ENCODE measurements around the gene AWAT2.
A peak's percentile ranks its signal among the peaks of the same experiment; 100 is the strongest.
"Not testable (repeated sequence)": the region's sequence is repeated elsewhere in the genome, so short reads cannot be mapped to it uniquely, and the experiment has no call there.

The AWAT2 gene

GRCh38 chrX:70039758-70040157 is 10.0 kb downstream of the AWAT2 start:
- DNase-seq, result no peak

GRCh38 chrX:70038951-70039350 is 10.8 kb downstream of the AWAT2 start:
- DNase-seq, result no peak

GRCh38 chrX:70038515-70038914 is 11.2 kb downstream of the AWAT2 start:
- DNase-seq, result no peak

DNA sequence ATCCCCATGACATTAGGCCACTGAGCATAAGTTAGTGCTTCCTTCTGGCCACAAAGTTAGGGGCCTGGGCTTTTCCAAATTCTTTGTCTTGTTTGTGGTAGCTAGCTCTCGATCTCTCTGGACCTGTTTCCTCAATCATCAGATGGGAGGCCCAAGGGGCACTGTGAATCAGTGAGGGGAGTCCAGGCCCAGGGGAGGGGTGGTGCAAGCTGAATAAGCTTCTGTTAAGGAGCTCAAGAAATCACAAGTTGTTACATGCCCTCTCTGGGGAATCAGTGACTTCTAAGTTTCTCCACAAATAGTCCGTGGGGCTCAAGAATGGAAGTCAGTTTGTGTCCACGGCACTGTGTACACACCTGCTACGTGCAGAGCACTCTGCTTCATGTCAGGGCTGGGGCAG is 15.1 kb downstream of the AWAT2 start:
- DNase-seq, result no peak

- no peak for DNase-seq
Measured at GRCh38 chrX:70033348-70034051, 16.2 kb downstream of the AWAT2 start.

GRCh38 chrX:70032792-70033191 is 16.9 kb downstream of the AWAT2 start:
- DNase-seq, result peak; percentile 27

DNA sequence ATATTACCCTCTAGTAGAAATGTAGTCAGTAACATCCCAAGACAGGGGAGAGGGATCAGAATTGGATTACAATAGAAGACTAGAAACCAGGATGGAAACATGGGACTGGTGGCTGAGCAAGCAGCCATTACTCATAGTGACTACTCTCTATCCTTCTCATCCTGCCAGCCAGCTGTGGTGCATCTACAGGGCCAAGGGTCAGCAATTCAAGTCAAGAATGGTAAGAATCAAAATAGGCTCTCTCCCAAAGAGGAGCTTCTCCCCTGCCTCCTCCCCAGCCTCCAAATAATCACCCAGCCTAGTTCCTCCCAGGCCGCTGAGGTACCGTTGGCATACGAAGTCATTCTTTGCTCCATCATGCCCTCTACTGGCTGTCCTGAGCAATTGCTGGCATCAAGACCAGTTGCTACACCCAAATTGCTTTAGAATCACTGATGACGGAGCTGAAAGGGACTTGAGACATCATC is 19.4 kb downstream of the AWAT2 start:
- DNase-seq, result peak; percentile 52

DNA sequence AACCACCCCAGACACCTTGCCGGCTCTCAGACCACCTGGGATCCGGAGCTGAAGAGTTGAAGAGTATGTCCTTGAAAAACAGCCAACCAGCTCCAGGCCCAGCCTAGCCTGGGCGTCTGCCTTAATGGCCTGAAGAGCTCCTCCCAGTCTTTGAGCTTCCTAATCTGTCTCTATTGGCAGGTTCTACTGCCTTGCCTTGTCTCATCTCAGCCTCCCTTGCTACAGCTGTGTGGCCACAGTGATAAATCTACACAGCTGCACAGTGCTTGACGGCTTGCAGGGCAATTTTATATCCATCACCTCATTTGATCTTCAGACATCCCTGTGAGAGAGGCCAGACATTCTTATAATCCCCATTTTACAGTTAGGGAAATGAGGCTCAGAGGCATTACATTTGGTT is 19.9 kb downstream of the AWAT2 start:
- no peak for DNase-seq

GRCh38 chrX:70026851-70027200 is 22.9 kb downstream of the AWAT2 start:
- no peak for DNase-seq

DNA sequence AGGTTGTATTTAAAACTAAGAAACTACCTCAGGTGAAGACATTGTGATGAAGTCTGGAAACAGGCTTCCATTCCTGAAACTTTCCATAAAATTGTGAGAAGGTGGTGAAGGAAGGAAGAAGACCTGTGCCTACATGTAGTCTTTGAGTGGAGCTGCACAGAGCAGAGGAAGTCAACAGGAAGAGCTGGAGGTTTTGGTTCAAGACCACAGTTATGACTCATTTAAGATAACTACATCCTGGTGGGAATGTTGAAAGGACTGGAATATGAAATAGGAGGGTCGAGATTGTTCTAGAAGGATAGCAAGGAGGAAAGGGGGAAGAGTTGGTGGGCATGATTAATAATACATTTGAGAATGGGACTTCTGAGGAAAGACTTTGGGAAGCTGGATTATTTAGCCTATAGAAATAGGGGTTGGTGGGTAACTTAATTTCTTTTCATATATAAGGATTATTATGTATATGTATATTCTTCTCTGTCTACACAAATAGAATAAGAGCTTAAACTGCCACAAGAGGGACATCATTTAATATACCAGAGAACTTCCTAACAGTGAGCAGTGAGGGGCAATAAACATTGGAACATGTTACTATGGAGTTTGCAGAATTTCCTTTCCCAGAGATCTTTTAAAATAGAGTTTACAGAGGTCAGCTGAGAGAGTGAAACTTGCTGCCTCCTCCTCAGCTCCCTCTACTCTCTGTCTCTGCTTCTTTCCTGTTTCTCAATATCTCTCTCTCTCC is 23.5 kb downstream of the AWAT2 start:
- DNase-seq, result no peak

- DNase-seq, result no peak
Measured at GRCh38 chrX:70025464-70025863, 24.3 kb downstream of the AWAT2 start.

DNA sequence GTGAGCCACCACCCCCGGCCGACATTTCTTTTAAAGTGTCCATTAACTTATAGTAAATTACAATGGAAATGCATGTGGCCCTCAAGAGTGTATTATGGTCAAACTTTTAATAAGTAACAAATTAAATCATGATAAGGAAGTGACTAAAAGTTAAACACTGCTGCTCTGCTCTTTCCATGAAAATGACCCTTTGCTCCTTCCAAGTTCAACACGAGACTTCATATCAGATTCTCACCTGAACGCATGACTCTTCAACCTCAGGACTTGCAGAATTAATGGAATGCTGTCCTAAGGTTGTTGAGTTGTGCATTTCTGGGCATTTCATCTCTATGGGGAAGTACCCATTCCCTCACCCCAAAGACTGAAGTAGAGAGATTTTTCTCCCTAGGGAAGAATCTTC is 27.1 kb downstream of the AWAT2 start:
- DNase-seq, result no peak

DNA sequence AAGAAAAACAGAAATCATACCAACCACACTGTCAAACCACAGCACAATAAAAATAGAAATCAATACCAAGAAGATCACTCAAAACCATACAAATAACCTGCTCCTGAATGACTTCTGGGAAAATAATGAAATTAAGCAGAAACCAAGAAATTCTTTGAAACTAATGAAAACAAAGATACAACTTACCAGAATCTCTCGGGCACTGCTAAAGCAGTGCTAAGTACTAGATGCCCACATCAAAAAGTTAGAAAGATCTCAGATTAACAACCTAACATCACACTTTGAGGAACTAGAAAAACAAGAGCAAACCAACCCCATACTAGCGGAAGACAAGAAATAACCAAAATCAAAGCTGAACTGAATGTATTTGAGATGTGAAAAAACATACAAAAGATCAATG is 33.2 kb downstream of the AWAT2 start:
- DNase-seq, result no peak

- no peak for DNase-seq
Measured at GRCh38 chrX:70013466-70014381, 36.0 kb downstream of the AWAT2 start.

DNA sequence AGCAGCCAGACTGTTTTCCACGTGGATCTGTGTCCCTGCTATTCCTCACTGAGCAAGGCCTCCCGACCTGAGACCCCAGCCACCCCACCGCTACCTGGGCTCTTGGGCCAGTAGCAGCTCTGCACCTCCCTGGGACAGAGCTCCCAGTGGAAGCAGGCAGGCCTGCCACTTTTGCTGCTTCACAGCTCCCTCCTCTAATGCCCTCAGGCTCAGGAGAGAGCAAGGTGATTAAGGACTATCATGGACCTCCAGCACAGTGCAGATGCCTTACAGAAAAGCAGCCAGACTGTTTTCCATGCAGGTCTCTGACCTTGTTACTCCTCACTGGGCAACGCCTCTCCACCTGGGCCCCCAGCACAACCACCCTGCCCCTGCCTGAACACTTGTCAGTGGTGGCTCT is 37.0 kb downstream of the AWAT2 start:
- no peak for DNase-seq

GRCh38 chrX:70009970-70010369 is 39.8 kb downstream of the AWAT2 start:
- no peak for DNase-seq

- DNase-seq, result no peak
Measured at GRCh38 chrX:70009049-70009448, 40.7 kb downstream of the AWAT2 start.

DNA sequence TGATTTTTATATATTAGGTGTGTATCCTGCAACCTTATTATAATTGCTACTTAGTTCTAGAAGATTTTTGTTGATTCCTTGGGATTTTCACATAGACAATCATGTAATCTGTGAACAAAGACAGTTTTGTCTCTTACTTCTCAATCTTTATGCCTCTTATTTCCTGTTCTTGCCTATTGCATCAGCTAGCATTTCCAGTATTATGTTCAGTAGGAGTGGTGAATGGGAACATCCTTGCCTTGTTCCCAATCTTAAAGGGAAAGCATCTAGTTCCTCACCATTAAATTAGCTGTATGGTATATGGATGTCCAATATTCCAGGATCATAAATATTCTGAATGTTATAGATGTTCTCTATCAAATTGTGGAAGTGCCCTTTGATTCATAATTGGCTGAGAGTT is 41.8 kb downstream of the AWAT2 start:
- no peak for DNase-seq

GRCh38 chrX:70001708-70002341 is 47.9 kb downstream of the AWAT2 start:
- DNase-seq, result no peak

- DNase-seq, result peak; percentile 59
Measured at GRCh38 chrX:70001269-70001668, 48.5 kb downstream of the AWAT2 start.

DNA sequence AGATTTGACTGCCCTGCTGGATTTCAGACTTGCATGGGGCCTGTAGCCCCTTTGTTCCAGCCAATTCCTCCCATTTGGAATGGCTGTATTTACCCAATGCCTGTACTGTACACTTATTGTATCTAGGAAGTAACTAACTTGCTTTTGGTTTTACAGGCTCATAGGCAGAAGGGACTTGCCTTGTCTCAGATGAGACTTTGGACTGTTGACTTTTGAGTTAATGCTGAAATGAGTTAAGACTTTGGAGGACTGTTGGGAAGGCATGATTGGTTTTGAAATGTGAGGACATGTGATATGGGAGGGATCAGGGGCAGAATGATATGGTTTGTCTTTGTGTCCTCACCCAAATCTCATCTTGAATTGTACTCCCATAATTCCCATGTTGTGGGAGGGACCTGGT is 51.4 kb downstream of the AWAT2 start:
- not testable (repeated sequence) for DNase-seq

DNA sequence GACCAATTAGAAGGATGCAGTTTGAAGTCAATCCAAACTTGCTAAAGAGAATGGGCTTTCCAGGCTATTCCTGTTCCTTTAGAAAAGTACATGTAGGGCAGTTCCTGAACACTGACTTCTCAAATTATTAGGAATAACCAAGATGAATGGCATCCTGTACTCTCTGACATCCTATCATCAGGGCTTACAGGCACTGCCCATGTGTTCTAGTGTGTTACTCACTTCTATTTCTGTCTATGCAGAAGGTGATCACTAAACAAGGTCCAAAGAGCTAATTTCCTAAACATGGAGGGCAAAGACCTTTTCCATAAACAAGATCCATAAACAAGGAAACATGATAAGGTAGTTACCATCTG is 53.6 kb downstream of the AWAT2 start:
- no peak for DNase-seq
